ENCODE measurements around the gene GSTT2B.

GRCh38 chr22:24006207-24006913 lies 45.4 kb upstream of the GSTT2B start:
- TF ChIP-seq CTCF (IDR thresholded peaks at IDR 0.05), result no peak
- TF ChIP-seq POLR2A (IDR thresholded peaks at IDR 0.05; ENCODE audit: low read depth), result no peak
- no peak for TF ChIP-seq EP300 (IDR thresholded peaks at IDR 0.05)
- no peak for TF ChIP-seq POLR2AphosphoS5 (IDR thresholded peaks at IDR 0.05)
